ENCODE results near the gene POP5. TPM values are rescaled to one million over a fixed set of nuclear protein-coding genes. Genes with fewer than 3 reads are reported as not detected.

Gene POP5, protein sequence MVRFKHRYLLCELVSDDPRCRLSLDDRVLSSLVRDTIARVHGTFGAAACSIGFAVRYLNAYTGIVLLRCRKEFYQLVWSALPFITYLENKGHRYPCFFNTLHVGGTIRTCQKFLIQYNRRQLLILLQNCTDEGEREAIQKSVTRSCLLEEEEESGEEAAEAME
- 18.1 and 37.8 TPM in 2 replicates for total RNA-seq

DNA sequence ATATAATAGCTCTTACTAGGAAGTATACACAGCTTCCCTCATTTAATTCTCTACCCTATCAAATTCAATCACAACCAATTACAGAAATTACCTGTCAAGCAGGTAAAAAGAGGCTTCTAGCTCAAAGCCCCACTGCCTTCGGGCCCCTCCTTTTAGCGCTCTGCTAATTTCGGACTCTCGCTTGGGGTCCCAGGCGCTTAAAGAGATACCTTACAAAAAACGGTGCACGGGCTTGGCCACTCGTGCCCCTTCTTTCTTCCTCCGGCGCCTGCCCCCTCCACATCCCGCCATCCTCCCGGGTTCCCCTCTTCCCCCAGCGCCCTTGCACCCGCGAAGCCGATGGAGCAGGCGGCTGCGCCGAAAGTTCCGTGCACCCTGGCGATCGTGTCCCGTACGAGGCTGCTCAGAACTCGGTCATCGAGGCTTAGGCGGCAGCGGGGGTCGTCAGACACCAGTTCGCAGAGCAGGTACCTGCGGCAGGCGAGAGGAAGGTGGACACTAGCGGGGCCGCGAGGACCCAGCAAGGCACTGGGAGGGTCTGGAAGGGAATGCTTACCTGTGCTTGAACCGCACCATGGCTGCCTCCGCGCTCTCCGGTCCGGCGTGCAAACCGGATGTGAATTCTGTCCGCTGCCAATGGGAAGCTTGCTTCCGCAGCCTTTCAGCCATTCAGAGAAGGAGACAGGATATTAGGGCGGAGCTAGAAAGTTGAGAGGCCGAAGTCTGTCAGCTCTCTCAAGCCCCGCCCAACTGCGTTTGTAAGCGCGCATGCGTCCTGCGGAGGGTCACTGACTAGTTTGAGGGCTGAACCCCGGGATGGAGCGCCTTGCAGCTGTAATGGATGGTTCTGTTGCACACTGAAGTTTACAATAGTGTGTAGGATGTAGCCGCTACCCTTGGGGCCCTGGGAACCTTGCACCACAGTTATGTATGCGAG lies at the start of gene POP5:
Gene POP5 (minus strand): TSS at position 616 of the 937 bp plus-strand sequence. CDS start 40 bp downstream, at position 576.

DNA sequence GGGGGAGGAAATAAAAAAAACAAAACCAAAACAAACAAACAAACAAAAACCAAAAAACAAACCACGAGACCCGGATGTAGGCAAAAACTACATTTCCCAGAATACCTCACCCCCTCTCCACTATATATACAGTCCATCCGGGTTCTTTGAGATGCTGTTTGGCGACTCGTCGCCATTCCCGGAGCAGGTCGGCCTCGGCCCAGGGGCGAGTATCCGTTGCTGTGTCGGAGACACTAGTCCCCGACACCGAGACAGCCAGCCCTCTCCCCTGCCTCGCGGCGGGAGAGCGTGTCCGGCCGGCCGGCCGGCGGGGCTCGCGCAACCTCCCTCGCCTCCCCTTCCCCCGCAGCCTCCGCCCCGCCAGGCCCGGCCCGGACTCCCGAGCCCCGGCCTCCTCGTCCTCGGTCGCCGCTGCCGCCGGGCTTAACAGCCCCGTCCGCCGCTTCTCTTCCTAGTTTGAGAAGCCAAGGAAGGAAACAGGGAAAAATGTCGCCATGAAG lies 46.9 kb downstream of the POP5 start, which contains the start of gene RNF10:
Gene RNF10 (plus strand): TSS at position 154 of the 500 bp plus-strand sequence. CDS start 456 bp downstream, outside the sequence.

DNA sequence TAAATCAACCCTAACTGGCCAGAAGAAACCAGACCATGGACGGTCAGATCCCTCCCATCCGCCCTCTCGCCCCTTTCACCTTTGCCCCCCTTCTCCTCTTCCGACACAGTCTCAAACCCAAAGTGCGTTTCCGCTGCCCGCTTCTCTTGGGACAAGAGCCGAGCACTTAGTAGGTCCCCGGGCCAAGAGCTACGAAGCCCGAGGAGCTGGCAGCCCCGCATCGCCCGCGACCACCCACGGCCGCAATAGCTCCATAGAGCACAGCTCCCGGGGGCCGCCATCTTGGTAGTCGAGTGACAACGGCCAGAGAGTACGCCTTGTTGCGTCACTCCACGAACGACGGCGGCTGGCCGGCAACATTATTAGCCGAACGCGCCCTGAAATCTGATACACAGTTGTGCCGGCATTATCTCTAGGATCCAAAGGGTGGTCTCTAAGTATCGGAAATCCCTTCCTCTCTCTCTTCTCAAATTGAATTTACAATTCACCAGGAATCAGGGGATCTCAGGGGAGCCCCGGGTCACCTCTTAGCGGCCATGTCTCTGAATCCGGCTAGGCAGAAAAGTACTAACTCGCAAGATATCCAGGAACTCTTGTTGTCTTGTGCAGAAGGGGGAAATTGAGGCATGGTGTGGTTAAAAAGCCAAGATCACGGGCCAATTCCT lies 52.2 kb downstream of the POP5 start, which contains the start of gene COQ5:
Gene COQ5 (minus strand): TSS at position 298 of the 665 bp plus-strand sequence. CDS start 17 bp downstream, at position 281.

Other genes starting within 250 kb of the POP5 start
- gene MSI1, start 212.2 kb downstream of the POP5 start, total RNA-seq: 0.16 and 0.78 TPM in 2 replicates
- gene COX6A1, start 143.3 kb downstream of the POP5 start, total RNA-seq: 398 and 667 TPM in 2 replicates
- gene TRIAP1, start 135.0 kb downstream of the POP5 start, total RNA-seq: 29.0 and 33.6 TPM in 2 replicates
- 16.9 and 22.9 TPM in 2 replicates for gene GATC, start 135.0 kb downstream of the POP5 start, total RNA-seq
- gene SRSF9, start 111.7 kb downstream of the POP5 start, total RNA-seq: 72.5 and 84.2 TPM in 2 replicates
- 244 and 390 TPM in 2 replicates for gene DYNLL1, start 85.3 kb downstream of the POP5 start, total RNA-seq
- 30.8 and 44.9 TPM in 2 replicates for gene COQ5, start 52.2 kb downstream of the POP5 start, total RNA-seq
- 106 and 123 TPM in 2 replicates for gene RNF10, start 47.0 kb downstream of the POP5 start, total RNA-seq
- 0.65 and 0.88 TPM in 2 replicates for gene CABP1, start 59.2 kb upstream of the POP5 start, total RNA-seq
- gene MLEC, start 105.7 kb upstream of the POP5 start, total RNA-seq: 80.1 and 109 TPM in 2 replicates
- gene UNC119B, start 129.1 kb upstream of the POP5 start, total RNA-seq: 20.8 and 25.5 TPM in 2 replicates
- 8.5 and 15.0 TPM in 2 replicates for gene ACADS, start 144.4 kb upstream of the POP5 start, total RNA-seq

All from epithelial cell of alveolus of lung (primary cell).